HG02938 (cell line): ENCODE results near the gene C9.
"Not testable (repeated sequence)": the region's sequence is repeated elsewhere in the genome, so short reads cannot be mapped to it uniquely, and the experiment has no call there.

Experiments
- ATAC-seq: cut with Tn5 transposase; IDR thresholded peaks from one replicate; pipeline ENCODE4 v1.9.1; 2021; ENCODE audit warnings: mild to moderate bottlenecking, moderate library complexity; ENCODE audit not compliant: unreplicated experiment

The C9 gene

GRCh38 chr5:39266442-39266841, 97.9 kb downstream of the C9 start:
- ATAC-seq = no peak

- ATAC-seq = peak; percentile 85
Measured at GRCh38 chr5:39264528-39264927, 99.8 kb downstream of the C9 start.

- ATAC-seq = no peak
Measured at GRCh38 chr5:39262981-39263380, 101.3 kb downstream of the C9 start.

GRCh38 chr5:39260095-39260494, 104.2 kb downstream of the C9 start:
- no peak for ATAC-seq

GRCh38 chr5:39257554-39257953, 106.7 kb downstream of the C9 start:
- no peak for ATAC-seq

GRCh38 chr5:39256477-39257235, 107.6 kb downstream of the C9 start:
- peak; percentile 71 for ATAC-seq

- no peak for ATAC-seq
Measured at GRCh38 chr5:39255406-39255805, 108.9 kb downstream of the C9 start.

GRCh38 chr5:39254671-39255070, 109.6 kb downstream of the C9 start:
- no peak for ATAC-seq

GRCh38 chr5:39253196-39253595, 111.1 kb downstream of the C9 start:
- no peak for ATAC-seq

GRCh38 chr5:39249564-39250274, 114.6 kb downstream of the C9 start:
- no peak for ATAC-seq

GRCh38 chr5:39249069-39249468, 115.2 kb downstream of the C9 start:
- no peak for ATAC-seq

- ATAC-seq = no peak
Measured at GRCh38 chr5:39240750-39241149, 123.5 kb downstream of the C9 start.

GRCh38 chr5:39238366-39239105, 125.8 kb downstream of the C9 start:
- ATAC-seq = no peak

- ATAC-seq = no peak
Measured at GRCh38 chr5:39236718-39237117, 127.6 kb downstream of the C9 start.

- no peak for ATAC-seq
Measured at GRCh38 chr5:39235648-39236047, 128.6 kb downstream of the C9 start.

GRCh38 chr5:39234494-39234893, 129.8 kb downstream of the C9 start:
- ATAC-seq = not testable (repeated sequence)
